B cell (primary cell): ENCODE results near the gene ACP3. TPM values are rescaled to one million over a fixed set of nuclear protein-coding genes. Genes with fewer than 3 reads are reported as not detected.

Source experiments
- ATAC-seq: fragments of 200-7000 bp; cut with Tn5 transposase; one replicate; pipeline ENCODE4 v1.10.0; 2021; ENCODE audit warnings: low read depth, mild to moderate bottlenecking, moderate number of reproducible peaks, moderate library complexity
- CTCF ChIA-PET: fragments of 350-600 bp; sonication (Branson Sonifier 250); formaldehyde crosslinking; loops from one replicate; lab custom pipeline; 2021; ENCODE audit warnings: antibody characterized with exemption, inconsistent platforms; lab: Charles Lee
- POLR2A ChIA-PET: fragments of 350-600 bp; sonication (Branson Sonifier 250); formaldehyde crosslinking; loops from one replicate; lab custom pipeline; 2021; ENCODE audit warnings: antibody characterized with exemption; lab: Charles Lee
- DNase-seq: peaks from one replicate; pipeline ENCODE4 v3.0.0; 2013
- H2AFZ ChIP-seq: 2 replicates; pipeline ENCODE4 v1.6.1; 2012; ENCODE audit warnings: mild to moderate bottlenecking, low read depth, low read length; ENCODE audit not compliant: insufficient read depth, poor library complexity, severe bottlenecking
- H3K27ac ChIP-seq, 2 donors: 1 replicate in 1 of 2; 2 replicates in 1 of 2; pipeline ENCODE4 v1.5.1; 2012 to 2013; ENCODE audit warnings: low read length in 2 of 2, mild to moderate bottlenecking in 2 of 2, moderate library complexity in 1 of 2
- H3K27me3 ChIP-seq, 4 experiments: fragments of 200-600 bp in 1 of 4; sonication (generic) in 1 of 4; replicated peaks in 1 of 4; 1 replicate in 2 of 4; 2 replicates in 2 of 4; pipeline versions ENCODE4 v1.6.1 to v1.7.0; 2013 to 2016; ENCODE audit warnings: low read length in 3 of 4, mild to moderate bottlenecking in 2 of 4, mixed read lengths in 1 of 4, moderate library complexity in 1 of 4; ENCODE audit not compliant: insufficient read depth in 4 of 4, control insufficient read depth in 3 of 4; ENCODE audit errors: control extremely low read depth in 1 of 4
- H3K36me3 ChIP-seq, 2 experiments: replicated peaks in 1 of 2; 1 replicate in 1 of 2; 2 replicates in 1 of 2; pipeline versions ENCODE4 v1.6.1 to v1.7.1; 2013; ENCODE audit warnings: low read length in 1 of 2; ENCODE audit not compliant: insufficient read depth in 2 of 2, control insufficient read depth in 1 of 2; ENCODE audit errors: control extremely low read depth in 1 of 2, extremely low read depth in 1 of 2
- H3K4me1 ChIP-seq, 2 donors: fragments of 200-600 bp in 1 of 2; sonication (generic) in 1 of 2; 1 replicate in 1 of 2; 2 replicates in 1 of 2; pipeline versions ENCODE4 v1.5.1 to v1.6.1; 2013 to 2017; ENCODE audit warnings: low read length in 2 of 2; ENCODE audit not compliant: control insufficient read depth in 2 of 2, insufficient read depth in 2 of 2
- H3K4me2 ChIP-seq: replicated peaks from 2 replicates; pipeline ENCODE3; 2012; ENCODE audit warnings: mild to moderate bottlenecking, low read depth, low read length; ENCODE audit not compliant: poor library complexity, severe bottlenecking
- H3K4me3 ChIP-seq, 5 experiments: fragments of 200-600 bp in 1 of 5; sonication (generic) in 1 of 5; 1 replicate in 3 of 5; 2 replicates in 2 of 5; pipeline versions ENCODE4 v1.5.1 to v1.7.0; 2011 to 2016; ENCODE audit warnings: low read length in 4 of 5, mild to moderate bottlenecking in 4 of 5, low read depth in 2 of 5, control low read depth in 1 of 5, moderate library complexity in 1 of 5; ENCODE audit not compliant: insufficient read depth in 1 of 5; ENCODE audit errors: control extremely low read depth in 1 of 5, extremely low read depth in 1 of 5
- H3K79me2 ChIP-seq: fragments of 200-600 bp; sonication (generic); one replicate; pipeline ENCODE4 v1.6.0; 2016; ENCODE audit warnings: low read length; ENCODE audit not compliant: control insufficient read depth, insufficient read depth
- H3K9ac ChIP-seq: fragments of 200-600 bp; sonication (generic); 2 replicates; pipeline ENCODE4 v1.6.1; 2017; ENCODE audit warnings: mild to moderate bottlenecking, low read length, moderate library complexity
- H3K9me3 ChIP-seq, 3 donors: one replicate each; pipeline versions ENCODE4 v1.6.1 to v1.7.1; 2013; ENCODE audit warnings: low read length in 2 of 3; ENCODE audit not compliant: control insufficient read depth in 2 of 3, insufficient read depth in 1 of 3; ENCODE audit errors: control extremely low read depth in 1 of 3
- H4K20me1 ChIP-seq: 2 replicates; pipeline ENCODE4 v1.6.0; 2012; ENCODE audit warnings: mild to moderate bottlenecking, low read length; ENCODE audit not compliant: insufficient read depth, control insufficient read depth, poor library complexity, severe bottlenecking
- H3K27ac Mint-ChIP-seq: one replicate; pipeline ENCODE4 v1.8.0; 2021; ENCODE audit warnings: mixed read lengths
- H3K27me3 Mint-ChIP-seq: one replicate; pipeline ENCODE4 v1.8.0; 2021; ENCODE audit warnings: mixed read lengths
- H3K4me1 Mint-ChIP-seq: one replicate; pipeline ENCODE4 v1.8.0; 2021; ENCODE audit warnings: mixed read lengths
- H3K4me3 Mint-ChIP-seq: one replicate; pipeline ENCODE4 v1.8.0; 2021; ENCODE audit warnings: mixed read lengths
- H3K9me3 Mint-ChIP-seq: one replicate; pipeline ENCODE4 v1.8.0; 2022; ENCODE audit warnings: mixed read lengths; ENCODE audit not compliant: insufficient read depth
- CTCF ChIP-seq: fragments of 200-600 bp; IDR thresholded peaks from one replicate; pipeline ENCODE4 v1.8.0; 2022; ENCODE audit warnings: antibody characterized with exemption, mild to moderate bottlenecking
- EZH2 ChIP-seq: IDR thresholded peaks from 2 replicates; pipeline ENCODE4 v1.6.1; 2012; ENCODE audit warnings: borderline replicate concordance, low read depth, mild to moderate bottlenecking, moderate library complexity, low read length; ENCODE audit not compliant: insufficient read depth, poor library complexity, severe bottlenecking
- WGBS: methylation state at CpG from one replicate; pipeline ENCODE4 v1.1.5; 2013; ENCODE audit warnings: missing lambda C conversion rate; ENCODE audit not compliant: insufficient coverage; 5-methylcytosine and 5-hydroxymethylcytosine counted together
- intact Hi-C: fragments of 100-400 bp; cut with micrococcal nuclease; formaldehyde crosslinking; loops from one replicate; pipeline ENCODE4 v1.10.0; 2022
- polyA plus RNA-seq: library from polyadenylated mRNA; depleted of rRNA; stranded (reverse); fragments of >200 nt; gene quantifications from 2 replicates; pipeline ENCODE4 v1.2.3, GENCODE V29; 2012
- total RNA-seq, 2 donors: library from RNA; stranded (reverse); fragments of 120-200 nt in 1 of 2; gene quantifications; 1 replicate in 1 of 2; 2 replicates in 1 of 2; pipeline versions ENCODE4 v1.2.3 to v1.2.4, GENCODE V29; 2013 to 2022

ACP3 gene
- total and polyA plus RNA-seq, 2 donors (not counting 1 experiment from before 2014, with no cell fraction given): 0.36 to 0.64 TPM

GRCh38 chr3:132350814-132351213 lies 33.6 kb downstream of the ACP3 start:
- Histone ChIP-seq H4K20me1 (no peaks in the 10 kb centered on the region), H3K79me2 (no peaks in the 10 kb centered on the region), H3K4me3 (no peak overlapping the region), H3K36me3 (no peaks in the 10 kb centered on the region), H2AFZ (no peak overlapping the region), H3K9ac (no peak overlapping the region), H3K4me1 (no peaks in the 10 kb centered on the region), H3K9me3 (no peaks in the 10 kb centered on the region), H3K4me2 (no peak overlapping the region), H3K27me3 (peaks cover 0 to 3% (median 0%) of the 10 kb centered on the region in 4 experiments), H3K27ac (no peak overlapping the region)
- Mint-ChIP-seq H3K4me1 (no peaks in the 10 kb centered on the region), H3K27ac (no peak overlapping the region), H3K9me3 (no peaks in the 10 kb centered on the region), H3K4me3 (no peak overlapping the region), H3K27me3 (no peaks in the 10 kb centered on the region)
- ATAC-seq (no peak), DNase-seq (no peak)
- TF ChIP-seq CTCF (no peak), EZH2 (no peak)
- WGBS: 45% methylated on average over 1 of the region's 1 CpG
- intact Hi-C loops: loop anchor here (10.0 kb wide), 2 partner anchors 114 to 144 kb away; no protein-coding TSS in a partner anchor
- POLR2A ChIA-PET: no interaction called here
- CTCF ChIA-PET: interaction anchor here (0.6 to 6.1 kb wide), 9 partner anchors 8 to 1846 kb away, joined by 3 to 47 read pairs (median 4); no protein-coding TSS in a partner anchor

DNA sequence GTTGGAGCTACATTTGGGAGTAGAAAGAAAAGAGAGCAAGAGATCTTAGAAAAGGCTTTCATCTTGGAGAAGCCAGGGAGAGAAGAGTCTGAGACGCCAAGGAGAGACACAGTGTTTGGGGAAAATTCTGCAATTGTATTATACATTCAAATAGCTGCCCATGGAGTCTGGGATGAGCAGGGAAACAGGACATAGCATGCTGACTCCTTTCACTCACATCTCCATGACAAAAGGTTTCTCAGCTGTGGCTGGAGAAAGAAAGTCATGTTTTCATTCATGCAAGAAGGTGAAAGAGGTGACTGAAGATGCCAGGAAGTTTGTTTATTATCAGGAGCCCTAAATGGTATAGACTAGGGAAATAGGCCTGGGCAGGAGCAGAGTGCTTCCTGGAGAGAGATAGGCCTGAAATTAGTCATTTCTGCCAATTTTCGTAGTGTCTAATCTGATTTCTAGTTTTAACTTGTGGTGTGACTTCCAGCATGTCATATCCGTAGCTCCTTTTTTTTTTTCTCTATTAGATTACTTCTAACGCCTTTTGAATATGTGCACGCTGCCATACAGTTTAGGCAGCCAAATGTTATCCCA lies 34.1 kb downstream of the ACP3 start:
- Histone ChIP-seq H3K4me2 (no peak overlapping the region), H3K4me3 (no peak overlapping the region), H3K79me2 (no peaks in the 10 kb centered on the region), H4K20me1 (no peaks in the 10 kb centered on the region), H3K9ac (no peak overlapping the region), H3K9me3 (no peaks in the 10 kb centered on the region), H3K27me3 (peaks cover 0 to 3% (median 0%) of the 10 kb centered on the region in 4 experiments), H3K27ac (no peak overlapping the region), H2AFZ (no peak overlapping the region), H3K36me3 (no peaks in the 10 kb centered on the region), H3K4me1 (no peaks in the 10 kb centered on the region)
- Mint-ChIP-seq H3K9me3 (no peaks in the 10 kb centered on the region), H3K27ac (no peak overlapping the region), H3K27me3 (no peaks in the 10 kb centered on the region), H3K4me1 (no peaks in the 10 kb centered on the region), H3K4me3 (no peak overlapping the region)
- POLR2A ChIA-PET: no interaction called here
- DNase-seq: no peak
- CTCF ChIA-PET: interaction anchor here (0.7 to 6.1 kb wide), 12 partner anchors 9 to 1845 kb away, joined by 3 to 47 read pairs (median 3); no protein-coding TSS in a partner anchor
- TF ChIP-seq EZH2 (no peak), CTCF (no peak)
- intact Hi-C loops: loop anchor here (10.0 kb wide), 2 partner anchors 113 to 143 kb away; no protein-coding TSS in a partner anchor
- no peak for ATAC-seq
- WGBS: 100% methylated on average over 1 of the region's 5 CpGs
